Measurements from ENCODE around the gene PRAMEF8.
"Not testable (repeated sequence)": the region's sequence is repeated elsewhere in the genome, so short reads cannot be mapped to it uniquely, and the experiment has no call there.

Gene PRAMEF8

DNA sequence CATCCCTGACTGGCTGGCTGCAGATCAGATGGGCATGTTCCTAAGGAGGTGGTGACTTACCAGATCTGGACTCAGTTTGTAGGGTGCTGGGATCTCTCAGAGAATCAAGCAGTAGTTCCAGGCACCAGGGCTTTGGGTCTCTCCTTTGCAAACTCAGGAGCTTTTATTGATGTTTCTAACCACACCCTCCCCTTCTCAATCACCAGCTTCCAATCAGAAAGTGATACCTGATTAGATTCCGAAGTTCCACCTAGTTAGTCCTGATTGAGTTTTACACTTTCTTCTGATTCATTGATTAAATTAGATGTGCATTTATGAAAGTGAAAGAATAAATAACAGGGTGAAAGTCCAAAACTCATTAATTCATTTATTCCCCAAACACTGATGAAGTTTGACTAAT lies at the start of gene PRAMEF8:
Gene PRAMEF8, minus strand, starts transcription at position 101 of the 400 bp plus-strand sequence. CDS start 1,046 bp downstream, outside the sequence.
- DNase-seq = not testable (repeated sequence)

DNA sequence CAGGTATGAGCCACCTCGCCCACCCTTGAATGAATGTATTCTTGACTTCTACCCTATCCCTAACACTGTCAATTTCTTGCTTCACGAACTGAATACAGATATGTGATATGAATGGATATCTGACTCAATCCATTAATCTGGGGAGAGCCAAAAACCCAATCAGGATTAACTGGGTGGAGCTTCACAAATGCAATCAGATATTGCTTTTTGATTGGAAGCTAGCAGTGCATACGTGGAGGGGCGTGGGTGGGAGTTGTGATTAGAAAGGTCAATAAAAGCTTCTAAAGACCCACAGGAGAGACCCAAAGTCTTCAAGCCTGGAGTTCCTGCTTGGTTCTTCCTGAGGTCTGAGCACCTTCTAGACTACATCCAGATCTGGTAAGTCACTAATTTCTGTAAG lies 30.3 kb upstream of the PRAMEF8 start, which contains the start of gene PRAMEF15:
Gene PRAMEF15, plus strand, starts transcription at position 301 of the 400 bp plus-strand sequence. CDS start 2,827 bp downstream, outside the sequence.
- DNase-seq = not testable (repeated sequence)

DNA sequence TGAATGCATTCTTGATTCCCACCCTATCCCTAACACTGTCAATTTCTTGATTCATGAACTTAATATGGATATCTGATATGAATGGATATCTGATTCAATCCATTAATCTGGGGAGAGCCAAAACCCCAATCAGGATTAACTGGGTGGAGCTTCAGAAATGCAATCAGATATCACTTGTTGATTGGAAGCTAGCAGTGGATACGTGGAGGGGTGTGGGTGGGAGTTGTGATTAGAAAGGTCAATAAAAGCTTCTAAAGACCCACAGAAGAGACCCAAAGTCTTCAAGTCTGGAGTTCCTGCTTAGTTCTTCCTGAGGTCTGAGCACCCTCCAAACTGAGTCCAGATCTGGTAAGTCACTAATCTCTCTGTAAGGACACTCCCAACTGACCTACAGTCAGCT lies 18.3 kb upstream of the PRAMEF8 start, which contains the start of gene PRAMEF33:
Gene PRAMEF33, plus strand, starts transcription at position 301 of the 400 bp plus-strand sequence. CDS start 2,416 bp downstream, outside the sequence.
- DNase-seq = not testable (repeated sequence)

DNA sequence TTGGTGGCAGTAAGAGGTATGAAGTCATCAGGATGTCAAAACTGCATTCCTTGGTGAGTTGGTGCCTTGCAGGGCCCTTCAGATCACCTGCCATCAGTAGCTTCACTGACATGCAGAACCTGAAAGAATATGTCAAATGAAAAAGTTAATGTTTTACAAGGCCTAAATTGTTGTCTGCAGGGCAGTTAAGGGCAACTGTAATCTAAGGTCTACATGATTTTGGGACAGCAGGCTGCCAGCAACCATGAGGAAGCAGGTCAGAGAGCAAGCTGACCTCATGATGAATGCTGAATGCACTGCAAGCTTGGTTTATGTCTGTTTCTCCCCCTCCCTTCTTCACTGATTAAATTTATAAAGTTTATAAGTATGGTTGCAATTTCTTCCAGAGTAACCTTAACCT lies 17.3 kb upstream of the PRAMEF8 start:
- not testable (repeated sequence) for DNase-seq

DNA sequence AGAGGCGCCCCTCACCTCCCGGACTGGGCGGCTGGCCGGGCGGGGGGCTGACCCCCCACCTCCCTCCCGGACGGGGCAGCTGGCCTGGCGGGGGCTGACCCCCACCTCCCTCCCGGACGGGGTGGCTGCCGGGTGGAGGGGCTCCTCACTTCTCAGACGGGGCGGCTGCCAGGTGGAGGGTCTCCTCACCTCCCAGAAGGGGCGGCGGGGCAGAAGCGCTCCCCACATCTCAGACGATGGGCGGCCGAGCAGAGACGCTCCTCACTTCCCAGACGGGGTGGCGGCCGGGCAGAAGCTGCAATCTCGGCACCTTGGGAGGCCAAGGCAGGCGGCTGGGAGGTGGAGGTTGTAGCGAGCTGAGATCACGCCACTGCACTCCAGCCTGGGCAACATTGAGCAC lies 13.8 kb upstream of the PRAMEF8 start:
- not testable (repeated sequence) for DNase-seq

DNA sequence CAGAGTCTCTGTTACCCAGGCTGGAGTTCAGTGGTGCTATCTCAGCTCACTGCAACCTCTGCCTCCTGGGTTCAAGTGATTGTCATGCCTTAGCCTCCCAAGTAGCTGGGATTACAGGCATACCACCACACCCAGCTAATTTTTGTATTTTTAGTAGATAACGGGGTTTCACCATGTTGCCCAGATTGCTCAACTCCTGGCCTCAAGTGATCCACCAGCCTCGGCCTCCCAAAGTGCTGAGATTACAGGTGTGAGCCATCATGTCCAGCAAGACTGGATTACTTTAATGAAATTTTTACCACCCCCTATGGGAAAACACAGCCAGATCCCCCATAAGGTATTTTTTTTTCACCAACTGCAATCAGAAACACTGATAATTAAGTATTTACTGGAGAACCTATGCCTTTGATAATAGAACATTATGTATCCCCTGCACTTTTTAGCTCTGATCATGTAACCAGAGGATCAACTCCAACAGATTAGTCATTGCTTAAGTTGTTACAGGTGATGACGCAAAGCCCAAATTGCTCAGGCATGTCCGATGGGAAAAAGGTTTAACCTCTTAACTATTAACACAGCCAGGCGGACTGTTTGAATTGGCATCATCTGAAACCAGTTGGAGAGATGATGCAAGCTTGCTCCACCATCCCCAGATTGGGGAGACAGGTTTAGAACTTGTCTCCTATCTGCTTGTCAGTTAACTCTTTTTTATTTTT lies 12.4 kb upstream of the PRAMEF8 start:
- DNase-seq = not testable (repeated sequence)

DNA sequence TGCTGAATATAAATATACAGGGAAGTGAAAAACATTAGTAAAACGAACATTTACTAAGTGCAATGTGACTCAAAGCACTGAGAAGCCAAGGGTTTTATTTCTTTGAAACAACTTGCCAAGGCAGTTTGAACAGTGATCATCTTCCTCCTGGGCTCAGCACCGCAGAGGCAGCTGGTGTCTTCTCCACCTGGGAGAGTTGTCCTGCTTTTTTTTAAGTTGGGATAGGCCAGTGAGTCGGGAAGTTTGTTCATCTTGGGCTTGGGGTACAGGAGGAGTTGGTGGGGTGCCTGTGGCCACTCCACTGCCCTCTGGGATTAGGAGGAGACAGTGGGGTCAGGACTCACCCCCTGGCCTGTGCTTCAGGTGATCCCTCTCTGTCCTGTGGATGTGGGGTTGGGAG lies 4.1 kb upstream of the PRAMEF8 start:
- DNase-seq = not testable (repeated sequence)

DNA sequence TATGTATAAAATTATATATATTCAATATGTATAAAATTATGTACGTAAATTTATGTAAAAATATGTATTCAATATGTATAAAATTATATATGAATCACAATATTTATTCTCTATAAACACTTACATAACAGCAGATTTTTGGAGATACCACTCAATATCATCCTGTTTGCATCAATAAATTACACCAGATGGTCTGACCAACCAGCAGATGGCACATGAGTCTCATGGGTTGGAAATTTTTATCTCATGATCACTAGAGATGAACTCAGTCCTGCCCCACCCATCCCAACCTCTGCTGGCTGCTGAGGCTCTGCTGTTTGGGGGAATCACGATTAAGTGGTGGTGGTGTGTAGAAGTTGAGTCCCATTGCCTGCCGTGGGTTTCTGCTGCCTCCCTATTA lies 5.3 kb downstream of the PRAMEF8 start:
- not testable (repeated sequence) for DNase-seq

DNA sequence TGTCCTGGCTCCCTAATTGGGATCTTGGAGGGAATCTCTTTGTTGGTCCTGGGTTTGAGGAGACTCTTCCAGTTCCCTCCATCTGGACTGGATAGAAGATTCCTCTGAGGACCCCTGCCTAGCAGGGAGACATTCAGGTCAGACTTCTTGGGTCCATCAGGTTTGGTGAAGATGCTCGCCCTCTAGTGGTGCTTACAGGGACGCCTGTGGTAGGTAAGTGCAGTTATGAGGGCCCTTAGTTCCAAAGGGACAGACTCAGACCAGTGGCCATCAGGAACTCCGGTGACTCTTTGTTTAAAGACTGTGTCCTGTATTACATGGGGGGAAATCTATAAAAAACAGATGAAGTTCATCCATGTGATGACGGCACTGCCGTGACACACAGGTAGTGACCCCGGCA lies 7.9 kb downstream of the PRAMEF8 start:
- DNase-seq = not testable (repeated sequence)

DNA sequence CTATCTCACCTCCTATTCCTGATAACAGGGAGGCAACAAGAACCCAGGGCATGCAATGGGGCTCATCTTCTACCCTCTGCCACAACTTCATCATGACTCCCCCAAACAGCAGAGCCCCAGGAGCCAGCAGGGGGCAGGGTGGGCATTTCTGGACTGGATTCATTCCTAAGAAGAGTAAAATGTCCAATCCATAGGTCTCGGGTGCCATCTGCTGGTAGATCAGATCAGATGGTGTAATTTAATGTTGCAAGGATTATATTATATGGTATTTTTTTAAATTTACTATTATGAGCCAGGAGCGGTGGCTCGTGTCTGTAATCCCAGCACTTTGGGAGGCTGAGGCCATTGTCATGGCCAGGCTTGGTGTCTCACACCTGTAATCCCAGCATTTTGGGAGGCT lies 19.8 kb downstream of the PRAMEF8 start:
- not testable (repeated sequence) for DNase-seq

DNA sequence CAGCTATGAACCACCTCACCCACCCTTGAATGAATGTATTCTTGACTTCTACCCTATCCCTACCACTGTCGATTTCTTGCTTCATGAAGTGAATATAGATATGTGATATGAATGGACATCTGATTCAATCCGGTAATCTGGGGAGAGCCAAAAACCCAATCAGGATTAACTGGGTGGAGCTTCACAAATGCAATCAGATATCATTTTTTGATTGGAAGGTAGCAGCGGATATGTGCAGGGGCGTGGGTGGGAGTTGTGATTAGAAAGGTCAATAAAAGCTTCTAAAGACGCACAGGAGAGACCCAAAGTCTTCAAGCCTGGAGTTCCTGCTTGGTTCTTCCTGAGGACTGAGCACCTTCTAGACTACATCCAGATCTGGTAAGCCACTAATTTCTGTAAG lies 31.0 kb downstream of the PRAMEF8 start, which contains the start of gene PRAMEF5:
Gene PRAMEF5, plus strand, starts transcription at position 301 of the 400 bp plus-strand sequence. CDS start 5,071 bp downstream, outside the sequence.
- DNase-seq = not testable (repeated sequence)

DNA sequence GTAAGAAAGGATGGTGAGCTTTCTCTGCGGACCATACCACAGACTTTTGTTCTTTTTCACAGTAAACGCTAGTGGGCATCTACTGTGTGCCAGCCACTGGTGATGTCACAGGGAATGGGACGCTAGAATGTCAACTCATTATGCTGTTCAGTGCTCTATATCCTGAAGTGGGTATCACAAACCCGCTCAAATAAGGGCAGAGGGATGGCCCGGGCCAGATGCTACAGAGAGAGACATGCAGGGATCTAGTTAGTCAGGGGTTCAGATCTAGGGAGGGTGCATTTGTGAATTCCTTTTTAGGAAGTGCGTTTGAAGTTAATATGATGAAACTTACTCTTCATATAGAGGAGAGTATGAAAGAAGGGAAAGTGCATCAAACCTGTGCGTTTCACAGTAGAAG lies 37.8 kb downstream of the PRAMEF8 start:
- not testable (repeated sequence) for DNase-seq

DNA sequence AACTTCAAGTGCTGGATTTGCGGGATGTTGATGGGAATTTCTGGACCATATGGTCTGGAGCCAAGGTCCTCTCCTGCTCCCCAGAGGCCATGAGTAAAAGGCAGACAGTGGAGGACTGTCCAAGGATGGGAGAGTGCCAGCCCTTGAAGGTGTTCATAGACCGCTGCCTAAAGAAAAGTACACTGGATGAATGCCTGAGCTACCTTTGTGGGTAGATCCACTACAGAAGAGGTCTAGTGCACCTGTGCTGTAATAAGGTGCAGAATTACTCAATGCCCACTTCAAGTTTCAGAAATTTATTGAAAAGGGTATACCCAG lies 38.4 kb downstream of the PRAMEF8 start:
- not testable (repeated sequence) for DNase-seq

DNA sequence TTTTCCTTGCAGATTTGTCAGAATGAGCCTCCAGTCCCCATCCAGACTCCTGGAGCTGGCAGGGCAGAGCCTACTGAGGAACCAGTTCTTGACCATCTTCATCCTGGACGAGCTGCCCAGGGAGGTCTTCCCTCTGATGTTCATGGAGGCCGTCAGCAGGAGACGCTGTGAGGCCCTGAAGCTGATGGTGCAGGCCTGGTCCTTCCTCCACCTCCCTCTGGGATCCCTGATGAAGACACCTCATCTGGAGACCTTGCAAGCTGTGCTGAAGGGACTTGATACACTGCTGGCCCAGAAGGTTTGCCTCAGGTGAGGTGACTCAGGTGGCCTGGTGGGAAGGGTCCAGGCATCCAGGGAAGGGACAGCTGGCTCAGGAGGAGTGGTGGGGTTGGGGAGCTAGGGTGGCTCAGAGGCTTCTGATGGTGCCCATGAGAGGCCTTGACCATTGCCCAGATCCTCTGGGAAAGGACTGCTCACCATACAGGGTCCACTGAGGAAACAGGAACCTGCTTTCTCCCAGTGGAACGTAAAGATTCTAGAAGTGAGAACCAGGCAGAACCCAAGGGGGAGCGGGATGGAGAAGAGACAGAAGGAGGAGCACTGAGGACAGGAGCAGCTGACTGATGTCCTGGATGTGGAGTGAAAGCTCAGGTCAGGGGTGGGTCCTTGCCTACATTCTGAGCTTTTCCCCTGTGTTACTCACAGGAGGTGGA lies 38.9 kb downstream of the PRAMEF8 start:
- DNase-seq = not testable (repeated sequence)

DNA sequence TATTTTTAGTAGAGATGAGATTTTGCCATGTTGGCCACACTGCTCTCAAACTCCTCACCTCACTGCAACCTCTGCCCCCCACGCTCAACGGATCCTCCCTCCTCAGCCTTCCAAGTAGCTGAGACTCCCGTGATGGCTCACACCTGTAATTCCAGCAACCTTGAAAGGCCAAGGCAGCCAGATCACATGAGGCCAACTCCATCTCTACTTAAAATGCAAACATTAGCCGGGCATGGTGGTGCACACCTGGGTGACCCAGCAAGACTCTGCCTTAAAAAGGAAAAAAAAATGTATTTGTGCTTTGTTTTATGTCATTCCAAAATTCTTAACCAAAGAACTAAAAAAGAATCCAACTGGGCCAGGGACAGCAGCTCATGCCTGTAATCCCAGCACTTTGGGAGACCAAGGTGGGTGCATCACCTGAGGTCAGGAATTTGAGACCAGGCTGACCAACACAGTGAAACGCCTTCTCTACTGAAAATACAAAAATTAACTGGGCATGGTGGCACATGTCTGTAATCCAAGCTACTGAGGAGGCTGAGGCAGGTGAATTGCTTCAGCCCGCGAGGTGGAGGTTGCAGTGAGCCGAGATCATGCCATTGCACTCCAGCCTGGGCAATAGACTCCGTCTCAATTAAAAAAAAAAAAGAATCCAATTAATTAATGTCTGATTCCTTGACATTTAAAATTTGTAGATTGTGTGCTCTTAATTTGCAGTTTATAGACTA lies 41.2 kb downstream of the PRAMEF8 start:
- DNase-seq = not testable (repeated sequence)

DNA sequence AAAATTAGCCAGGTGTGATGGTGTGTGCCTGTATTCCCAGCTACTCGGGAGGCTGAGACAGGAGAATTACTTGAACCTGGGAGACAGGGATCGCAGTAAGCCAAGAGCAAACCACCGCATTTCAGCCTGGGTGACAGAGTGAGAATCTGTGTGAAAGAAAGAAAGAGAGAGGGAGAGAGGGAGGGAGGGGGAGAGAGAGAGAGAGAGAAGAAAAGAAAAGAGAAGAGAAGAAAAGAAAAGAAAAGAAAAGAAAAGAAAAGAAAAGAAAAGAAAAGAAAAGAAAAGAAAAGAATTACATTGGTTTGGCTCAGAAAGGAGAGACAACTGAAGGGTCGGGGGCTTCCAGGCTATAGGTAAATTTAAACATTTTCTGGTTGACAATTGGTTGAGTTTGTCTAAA lies 45.3 kb downstream of the PRAMEF8 start:
- not testable (repeated sequence) for DNase-seq

DNA sequence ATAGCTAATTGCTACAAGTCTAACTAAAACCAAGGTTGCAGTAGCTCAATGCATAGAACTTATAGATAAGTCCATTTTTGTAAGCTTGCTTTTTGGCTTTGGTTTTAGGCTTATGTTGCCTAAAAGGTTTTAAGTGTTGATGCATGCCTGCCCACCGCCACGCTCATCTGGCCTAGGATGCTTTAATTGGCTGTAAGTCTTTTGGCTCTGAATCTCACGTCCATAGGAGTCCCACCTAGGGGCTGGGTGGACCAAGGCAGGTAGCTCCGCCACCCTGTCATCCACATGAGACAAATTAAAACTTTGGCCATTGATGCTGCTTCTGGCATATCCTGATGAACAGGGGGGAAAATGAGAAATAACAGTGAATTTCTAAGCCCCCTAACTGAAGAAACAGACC lies 47.4 kb downstream of the PRAMEF8 start:
- not testable (repeated sequence) for DNase-seq

DNA sequence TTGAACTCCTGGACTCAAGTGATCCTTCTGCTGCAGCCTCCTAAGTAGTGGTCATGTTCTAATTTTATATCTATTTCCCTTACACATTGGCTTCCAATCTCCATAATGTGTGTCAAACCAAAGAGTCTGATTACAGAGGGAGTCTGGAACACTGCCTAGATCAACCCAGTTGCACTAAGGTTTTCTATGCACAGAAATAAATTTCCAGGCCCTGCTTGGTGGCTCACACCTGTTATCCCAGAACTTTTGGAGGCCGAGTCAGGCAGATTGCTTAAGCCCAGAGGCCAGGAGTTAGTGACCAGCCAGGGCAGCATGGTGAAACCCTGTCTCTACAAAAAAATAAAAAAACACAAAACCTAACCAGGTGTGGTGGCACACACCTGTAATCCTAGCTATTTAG lies 50.9 kb downstream of the PRAMEF8 start:
- not testable (repeated sequence) for DNase-seq

DNA sequence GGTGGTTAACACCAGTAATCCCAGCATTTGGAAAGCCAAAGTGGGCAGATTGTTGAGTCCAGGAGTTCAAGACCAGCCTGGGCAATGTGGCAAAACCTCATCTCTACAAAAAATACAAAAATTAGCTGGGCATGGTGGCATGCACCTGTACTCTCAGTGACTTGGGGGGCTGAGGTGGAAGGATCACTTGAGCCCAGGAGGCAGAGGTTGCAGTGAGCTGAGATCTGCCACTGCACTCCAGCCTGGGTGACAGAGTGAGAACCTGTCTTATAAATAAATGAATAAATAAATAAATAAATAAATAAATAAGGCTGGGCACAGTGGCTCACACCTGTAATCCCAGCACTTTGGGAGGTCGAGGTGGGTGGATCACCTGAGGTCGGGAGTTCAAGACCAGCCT lies 52.9 kb downstream of the PRAMEF8 start:
- DNase-seq = not testable (repeated sequence)
